22Rv1 (cell line): ENCODE data around the gene MOV10L1.

Source experiments
- H3K27ac ChIP-seq: fragments of 450-650 bp; 2 replicates; pipeline ENCODE4 v1.5.1; 2017
- CTCF ChIP-seq: fragments of 450-650 bp; IDR thresholded peaks from 2 replicates; pipeline ENCODE4 v1.5.1; 2017; ENCODE audit warnings: mild to moderate bottlenecking
- ZFX ChIP-seq: fragments of 450-650 bp; IDR thresholded peaks from 2 replicates; pipeline ENCODE4 v1.6.1; 2017; ENCODE audit warnings: antibody characterized with exemption, borderline replicate concordance

MOV10L1 gene

GRCh38 chr22:50169181-50169759 lies 79.5 kb downstream of the MOV10L1 start:
- H3K27ac ChIP-seq: peak overlapping the region; percentile 68
- TF ChIP-seq ZFX (no peak), CTCF (no peak)

GRCh38 chr22:50169774-50170341 lies 80.1 kb downstream of the MOV10L1 start:
- H3K27ac ChIP-seq: peak overlapping the region; percentile 68
- TF ChIP-seq CTCF (peak; percentile 29; the same call in 1 of the 2 replicates), ZFX (no peak)

GRCh38 chr22:50170453-50171318 lies 80.9 kb downstream of the MOV10L1 start, which contains the start of gene PANX2:
TSS of gene PANX2 (plus strand) at chr22:50170731. CDS start at chr22:50170731, 0 bp downstream.
- peak within 1 kb of the TSS; percentile 68 for H3K27ac ChIP-seq
- TF ChIP-seq CTCF: no peak
- TF ChIP-seq ZFX: no peak

GRCh38 chr22:50171319-50171964 lies 81.6 kb downstream of the MOV10L1 start:
- H3K27ac ChIP-seq: peak overlapping the region; percentile 18; the same call in 1 of the 2 replicates
- no peak for TF ChIP-seq CTCF

- peak overlapping the region; percentile 18; the same call in 1 of the 2 replicates for H3K27ac ChIP-seq
Observed at GRCh38 chr22:50171965-50172421, 82.2 kb downstream of the MOV10L1 start.

GRCh38 chr22:50173311-50173982 lies 83.6 kb downstream of the MOV10L1 start:
- TF ChIP-seq ZFX (no peak), CTCF (no peak)
- no peak overlapping the region for H3K27ac ChIP-seq

More at GRCh38 chr22:50171965-50172421, 82.2 kb downstream of the MOV10L1 start:
- TF ChIP-seq CTCF (no peak), ZFX (no peak)
